ENCODE measurements around the gene FMN1.

Gene FMN1

GRCh38 chr15:32739522-32740063 is 454.9 kb downstream of the FMN1 start:
- DNase-seq = no peak

DNA sequence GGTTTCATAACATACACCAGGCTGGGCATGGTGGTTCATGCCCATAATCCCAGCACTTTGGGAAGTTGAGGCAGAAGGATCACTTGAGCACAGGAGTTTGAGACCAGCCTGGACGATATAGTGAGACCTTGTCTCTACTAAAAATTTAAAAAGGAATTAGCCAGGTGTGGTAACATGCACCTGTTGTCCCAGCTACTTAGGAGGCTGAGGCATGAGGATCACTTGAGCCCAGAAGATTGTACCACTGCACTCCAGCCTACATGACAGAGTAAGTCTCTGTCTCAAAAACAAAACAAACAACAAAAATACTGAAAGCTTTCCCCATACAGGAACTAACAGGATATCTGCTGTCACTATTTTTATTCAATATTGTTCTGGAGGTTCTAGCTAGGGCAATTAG is 455.8 kb downstream of the FMN1 start:
- DNase-seq = no peak

DNA sequence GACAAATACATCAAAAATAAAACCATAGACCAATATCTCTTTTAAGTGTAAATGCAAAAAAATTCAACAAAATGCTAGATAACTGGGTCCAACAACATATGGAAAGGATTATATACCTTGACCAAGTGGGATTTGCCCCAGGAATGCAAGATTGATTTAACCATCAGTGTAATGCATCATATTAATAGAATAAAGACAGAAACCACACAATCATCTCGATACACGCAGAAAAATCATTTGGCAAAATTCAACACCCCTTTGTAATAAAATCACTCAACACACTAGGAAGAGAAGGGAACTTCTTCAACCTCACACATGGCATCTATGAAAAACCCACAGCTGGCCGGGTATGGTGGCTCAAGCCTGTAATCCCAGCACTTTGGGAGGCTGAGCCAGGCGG is 457.2 kb downstream of the FMN1 start:
- no peak for DNase-seq

GRCh38 chr15:32736701-32737061 is 457.8 kb downstream of the FMN1 start:
- DNase-seq = no peak

DNA sequence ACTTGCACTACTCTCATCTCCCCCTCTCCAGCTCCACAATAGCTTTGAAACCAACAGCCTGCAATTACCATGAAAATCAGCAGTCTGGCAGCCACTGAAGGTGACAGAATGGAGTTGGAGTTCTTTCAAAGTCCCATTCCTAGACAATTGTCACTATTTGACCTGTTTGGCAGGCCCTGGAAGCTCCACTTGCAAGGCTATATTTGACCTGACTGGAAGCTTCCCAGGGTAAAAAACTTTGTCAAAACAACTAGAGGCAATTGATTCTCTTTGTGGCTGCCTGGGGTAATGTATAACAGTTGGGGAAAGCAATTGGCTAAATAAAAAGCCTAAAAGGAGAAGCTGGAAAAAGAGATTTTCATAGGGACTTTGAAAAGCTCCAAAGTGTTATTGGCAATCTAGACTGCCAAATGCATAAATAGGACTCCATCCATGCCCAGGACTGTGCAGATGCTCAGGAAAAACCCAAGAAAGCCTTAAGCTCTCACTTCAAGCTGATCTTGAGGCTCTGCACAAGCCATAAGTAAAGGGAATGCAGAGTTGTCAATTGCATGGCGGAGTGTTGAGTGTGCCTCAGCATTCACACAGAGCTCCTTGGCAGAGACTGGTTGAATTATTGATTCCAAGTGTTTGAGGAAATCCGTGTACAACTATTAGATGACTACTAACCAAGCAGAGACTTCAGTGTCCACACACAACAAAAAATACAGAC is 458.4 kb downstream of the FMN1 start:
- DNase-seq = no peak

DNA sequence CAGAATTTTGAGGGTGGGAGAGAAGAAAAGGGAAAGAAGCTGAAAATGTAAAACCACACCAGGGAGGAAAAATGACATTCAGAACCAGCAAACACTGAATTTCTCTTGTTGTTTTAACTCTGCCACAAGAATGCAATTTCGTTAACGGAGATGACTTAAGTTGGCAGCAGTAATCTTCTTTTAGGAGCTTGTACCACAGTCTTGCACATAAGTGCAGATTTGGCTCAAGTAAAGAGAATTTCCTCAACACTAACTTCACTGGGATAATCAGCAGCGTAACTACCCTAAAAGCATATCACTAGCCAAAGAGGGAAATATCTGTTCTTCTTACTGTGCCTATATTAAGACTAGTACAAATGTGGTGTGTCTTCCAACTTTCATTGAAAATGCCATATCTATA is 461.2 kb downstream of the FMN1 start:
- DNase-seq = no peak

DNA sequence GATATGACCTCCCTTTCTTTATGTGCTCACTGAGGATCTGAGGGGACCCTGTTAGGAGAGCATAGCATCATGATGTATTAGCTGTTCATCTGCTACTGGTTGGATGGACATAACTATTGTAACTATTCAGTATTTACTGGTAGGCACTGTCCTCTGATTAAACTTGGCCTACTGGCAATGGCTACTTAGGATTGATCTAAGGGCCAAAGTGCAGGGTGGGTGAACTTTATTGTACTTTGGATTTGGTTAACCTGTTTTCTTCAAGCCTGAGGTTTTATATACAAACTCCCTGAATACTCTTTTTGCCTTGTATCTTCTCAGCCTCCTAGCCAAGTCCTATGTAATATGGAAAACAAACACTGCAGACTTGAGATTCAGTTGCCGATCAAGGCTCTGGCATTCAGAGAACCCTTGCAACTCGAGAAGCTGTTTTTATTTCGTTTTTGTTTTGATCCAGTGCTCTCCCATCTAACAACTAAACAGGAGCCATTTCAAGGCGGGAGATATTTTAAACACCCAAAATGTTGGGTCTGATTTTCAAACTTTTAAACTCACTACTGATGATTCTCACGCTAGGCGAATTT is 461.8 kb downstream of the FMN1 start:
- DNase-seq = no peak

- DNase-seq = no peak
Measured at GRCh38 chr15:32730677-32731654, 463.5 kb downstream of the FMN1 start.

- DNase-seq = no peak
Measured at GRCh38 chr15:32729700-32730395, 464.7 kb downstream of the FMN1 start.

GRCh38 chr15:32723171-32723948 is 471.2 kb downstream of the FMN1 start:
- no peak for DNase-seq

GRCh38 chr15:32722136-32722535 is 472.4 kb downstream of the FMN1 start:
- DNase-seq = no peak

DNA sequence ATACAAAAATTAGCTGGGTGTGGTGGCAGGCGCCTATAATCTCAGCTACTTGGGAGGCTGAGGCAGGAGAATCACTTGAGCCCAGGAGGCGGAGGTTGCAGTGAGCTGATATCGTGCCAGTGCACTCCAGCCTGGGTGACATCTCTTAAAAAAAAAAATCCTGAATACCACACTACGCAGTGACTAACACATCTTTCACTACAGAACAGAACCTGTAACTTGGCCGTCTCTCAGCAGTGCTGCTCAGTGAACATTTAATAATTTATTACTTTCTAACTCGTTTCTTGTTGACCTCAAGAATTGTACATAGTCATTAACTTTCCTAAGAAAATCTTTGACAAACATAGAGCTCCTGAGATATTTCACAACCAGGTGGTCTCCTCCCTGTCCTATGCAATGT is 472.9 kb downstream of the FMN1 start:
- no peak for DNase-seq

DNA sequence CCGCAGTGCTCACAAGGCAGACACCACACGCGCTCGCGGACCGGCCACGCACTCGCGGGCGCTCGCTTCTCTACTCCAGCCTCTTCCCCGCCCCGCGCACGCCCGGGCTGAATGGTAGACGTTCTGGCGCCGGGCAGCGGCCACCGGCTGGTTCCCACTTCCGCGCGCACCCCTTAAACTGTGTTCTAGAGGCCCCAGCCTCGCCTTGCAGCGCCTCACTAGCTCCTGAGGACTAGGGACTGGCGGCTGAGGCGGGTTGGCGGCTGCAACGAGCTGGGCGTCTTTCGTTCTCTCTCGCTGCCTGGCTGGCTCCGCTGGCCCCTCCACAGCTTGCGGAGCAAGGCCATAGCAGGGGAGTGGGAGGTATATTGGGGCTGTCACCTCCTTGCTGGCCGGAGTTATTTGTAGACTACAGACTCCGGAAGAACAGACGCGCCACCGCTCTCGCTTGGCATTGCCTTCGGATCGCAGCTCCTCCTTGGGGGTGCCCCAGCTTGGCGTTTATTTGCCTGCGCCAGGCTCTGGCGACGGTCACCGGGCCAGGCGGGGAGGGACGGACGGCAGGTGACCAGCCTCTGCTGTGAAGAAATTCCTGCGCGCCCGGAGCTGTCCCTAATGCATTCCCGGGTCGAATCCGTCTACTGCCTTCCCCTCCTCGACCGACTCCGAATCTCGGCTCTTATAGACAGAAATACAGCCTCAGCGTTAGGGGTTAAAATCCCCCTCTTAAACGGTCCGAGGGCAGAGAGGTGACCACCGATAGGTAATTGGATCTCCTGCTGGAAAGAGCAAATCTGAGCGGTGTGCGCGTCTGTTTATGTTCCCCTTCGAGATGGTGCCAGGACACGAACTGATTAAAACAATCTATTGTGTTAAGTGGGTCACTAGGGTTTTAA is 475.4 kb downstream of the FMN1 start:
- no peak for DNase-seq

DNA sequence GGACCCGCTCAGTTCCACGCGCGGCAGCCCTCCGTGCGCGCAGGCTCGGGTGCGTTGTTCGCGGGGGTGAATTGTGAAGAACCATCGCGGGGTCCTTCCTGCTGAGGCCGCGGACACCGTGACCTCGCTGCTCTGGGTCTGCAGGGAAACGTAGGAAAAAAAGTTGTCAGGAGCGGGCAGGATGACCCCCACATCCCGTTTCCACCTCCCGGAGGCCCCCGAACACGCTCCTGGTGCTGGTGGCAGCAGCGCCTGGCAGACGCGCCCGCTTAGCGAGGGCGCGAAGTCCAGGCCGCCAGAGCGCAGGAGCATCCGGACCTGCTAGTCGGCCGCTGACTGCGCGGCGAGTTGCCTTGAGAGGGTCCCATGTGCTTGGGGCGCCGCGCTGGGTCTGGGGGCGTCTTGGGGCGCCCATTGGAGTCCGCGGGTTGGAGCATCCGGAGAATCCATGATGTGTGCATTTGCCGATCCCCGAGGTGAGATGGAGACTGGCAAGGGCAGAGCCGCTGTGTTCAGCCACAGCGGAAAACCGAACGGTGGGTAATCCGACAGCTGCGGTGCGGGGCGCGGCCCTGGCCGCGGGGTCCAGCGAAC is 476.2 kb downstream of the FMN1 start:
- DNase-seq = no peak

- DNase-seq = no peak
Measured at GRCh38 chr15:32717426-32718226, 476.9 kb downstream of the FMN1 start, which contains the start of gene GREM1. TSS of gene GREM1 (plus strand) at chr15:32718004. CDS start at chr15:32730691, 12,687 bp downstream.

- no peak for DNase-seq
Measured at GRCh38 chr15:32716915-32717425, 477.5 kb downstream of the FMN1 start.

DNA sequence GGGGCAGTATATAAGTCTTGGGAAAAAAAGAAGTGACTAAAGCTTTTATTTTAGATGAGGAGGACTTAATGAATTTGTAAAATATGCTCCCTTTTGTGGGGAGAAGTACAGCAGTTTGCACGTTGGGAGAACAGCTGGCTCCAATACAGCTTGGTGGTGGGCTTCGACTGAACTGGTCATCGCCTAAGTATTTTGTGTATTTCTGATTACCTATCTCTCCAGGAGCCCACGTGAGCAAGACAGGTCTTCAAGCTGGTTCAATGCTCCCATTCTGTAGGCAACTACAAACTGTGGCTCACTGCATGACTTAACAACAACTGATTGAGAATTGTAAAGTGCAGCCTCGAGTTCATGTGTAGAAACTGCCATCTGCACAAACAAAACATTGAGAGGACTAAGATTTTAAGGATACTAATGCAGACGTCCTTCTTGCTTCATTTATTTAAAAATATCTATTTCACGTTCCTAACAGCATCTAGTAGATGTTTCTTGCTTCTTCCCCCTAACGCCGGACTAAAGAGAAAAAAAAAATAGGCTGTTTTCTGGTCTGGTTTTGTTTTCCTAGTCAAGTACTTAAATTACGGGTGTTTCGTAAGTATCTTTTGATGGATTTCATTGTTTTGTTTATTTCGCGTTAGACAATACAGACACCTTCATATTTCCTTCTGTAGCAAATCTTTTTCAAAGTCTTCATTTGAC is 478.1 kb downstream of the FMN1 start:
- no peak for DNase-seq
